Activated T-cell treated with anti-CD3 and anti-CD28 coated beads for 4 hours (primary cell): ENCODE measurements around the gene CYP4B1.

Source experiments
- DNase-seq: peaks from one replicate; pipeline ENCODE4 v3.0.0-alpha.2; 2020

Gene CYP4B1

GRCh38 chr1:46797696-46798470, 963 bp upstream of the CYP4B1 start:
- no peak for DNase-seq

- no peak for DNase-seq
Measured at GRCh38 chr1:46800742-46801141, 1.9 kb downstream of the CYP4B1 start.

- DNase-seq = no peak
Measured at GRCh38 chr1:46801323-46802055, 2.6 kb downstream of the CYP4B1 start.

GRCh38 chr1:46802081-46802480, 3.2 kb downstream of the CYP4B1 start:
- DNase-seq = no peak

GRCh38 chr1:46802901-46803574, 4.2 kb downstream of the CYP4B1 start:
- DNase-seq = no peak

GRCh38 chr1:46804027-46804889, 5.4 kb downstream of the CYP4B1 start:
- DNase-seq = no peak

GRCh38 chr1:46804926-46805325, 6.1 kb downstream of the CYP4B1 start:
- DNase-seq = no peak

GRCh38 chr1:46805755-46806154, 6.9 kb downstream of the CYP4B1 start:
- DNase-seq = no peak

- DNase-seq = no peak
Measured at GRCh38 chr1:46806196-46807020, 7.6 kb downstream of the CYP4B1 start.

GRCh38 chr1:46807046-46807972, 8.5 kb downstream of the CYP4B1 start:
- DNase-seq = no peak

GRCh38 chr1:46809071-46809470, 10.2 kb downstream of the CYP4B1 start:
- no peak for DNase-seq

GRCh38 chr1:46809904-46810303, 11.1 kb downstream of the CYP4B1 start:
- DNase-seq = no peak

GRCh38 chr1:46810596-46810995, 11.8 kb downstream of the CYP4B1 start:
- no peak for DNase-seq

- no peak for DNase-seq
Measured at GRCh38 chr1:46811053-46811452, 12.2 kb downstream of the CYP4B1 start.

- DNase-seq = no peak
Measured at GRCh38 chr1:46812065-46812963, 13.5 kb downstream of the CYP4B1 start.

GRCh38 chr1:46812996-46813857, 14.4 kb downstream of the CYP4B1 start:
- no peak for DNase-seq

- no peak for DNase-seq
Measured at GRCh38 chr1:46813858-46814396, 15.1 kb downstream of the CYP4B1 start.

GRCh38 chr1:46815133-46815532, 16.3 kb downstream of the CYP4B1 start:
- DNase-seq = no peak
